Smooth muscle cell (in vitro differentiated cells): ENCODE results near the gene RIOK1. TPM values are rescaled to one million over a fixed set of nuclear protein-coding genes. Genes with fewer than 3 reads are reported as not detected.
A peak's percentile ranks its signal among the peaks of the same experiment; 100 is the strongest.

Experiments
- DNase-seq: peaks from one replicate; lab custom pipeline; 2025; ENCODE audit not compliant: unreplicated experiment; lab: John Stamatoyannopoulos, UW
- H2AFZ ChIP-seq: fragments of 200-600 bp; sonication (generic); 2 replicates; pipeline ENCODE4 v1.6.0; 2016; ENCODE audit warnings: antibody characterized with exemption, low read depth, mild to moderate bottlenecking
- H3F3A ChIP-seq: fragments of 200-600 bp; sonication (generic); 2 replicates; pipeline ENCODE4 v1.6.0; 2017; ENCODE audit warnings: antibody characterized with exemption, low read depth
- H3K27ac ChIP-seq: fragments of 200-600 bp; sonication (generic); 2 replicates; pipeline ENCODE4 v1.5.1; 2016; ENCODE audit warnings: low read depth, mild to moderate bottlenecking
- H3K27me3 ChIP-seq: fragments of 200-600 bp; sonication (generic); 2 replicates; pipeline ENCODE4 v1.6.1; 2016; ENCODE audit warnings: low read depth, mild to moderate bottlenecking
- H3K36me3 ChIP-seq: fragments of 200-600 bp; sonication (generic); 2 replicates; pipeline ENCODE4 v1.5.1; 2016; ENCODE audit warnings: low read depth
- H3K4me1 ChIP-seq: fragments of 200-600 bp; sonication (generic); 2 replicates; pipeline ENCODE4 v1.5.1; 2016; ENCODE audit warnings: low read depth
- H3K4me2 ChIP-seq: fragments of 200-600 bp; sonication (generic); 2 replicates; pipeline ENCODE4 v1.6.0; 2016; ENCODE audit warnings: mild to moderate bottlenecking
- H3K4me3 ChIP-seq: fragments of 200-600 bp; sonication (generic); 2 replicates; pipeline ENCODE4 v1.5.1; 2016; ENCODE audit warnings: mild to moderate bottlenecking
- H3K79me2 ChIP-seq: fragments of 200-600 bp; sonication (generic); 2 replicates; pipeline ENCODE4 v1.6.0; 2016; ENCODE audit warnings: low read depth, mild to moderate bottlenecking
- H3K9ac ChIP-seq: fragments of 200-600 bp; sonication (generic); 2 replicates; pipeline ENCODE4 v1.6.0; 2016; ENCODE audit warnings: low read depth
- H3K9me3 ChIP-seq: fragments of 200-600 bp; sonication (generic); replicated peaks from 2 replicates; pipeline ENCODE4 v1.5.1; 2016; ENCODE audit warnings: low read depth
- H4K20me1 ChIP-seq: fragments of 200-600 bp; sonication (generic); 2 replicates; pipeline ENCODE4 v1.6.0; 2016; ENCODE audit warnings: low read depth
- CTCF ChIP-seq: fragments of 200-600 bp; sonication (generic); IDR thresholded peaks from 2 replicates; pipeline ENCODE4 v1.5.1; 2017; ENCODE audit warnings: borderline replicate concordance, mild to moderate bottlenecking, antibody characterized with exemption; ENCODE audit not compliant: insufficient read depth, poor library complexity, severe bottlenecking
- WGBS: methylation state at CpG from one replicate; pipeline ENCODE4 v1.1.7; 2016; ENCODE audit warnings: low lambda C conversion rate; 5-methylcytosine and 5-hydroxymethylcytosine counted together
- polyA plus RNA-seq: library from polyadenylated mRNA; unstranded; fragments of >200 nt; fragmentation: Nextera tagmentation; extraction: Ambion mirVana; gene quantifications from 2 replicates; pipeline ENCODE4 v1.2.1, GENCODE V29; 2016
- total RNA-seq: library from RNA; depleted of rRNA; stranded (reverse); fragments of >200 nt; gene quantifications from 2 replicates; pipeline ENCODE4 v1.2.3, GENCODE V29; 2014

Gene RIOK1
- total and polyA plus RNA-seq, 2 experiments from 2014 or later, result 12.4 TPM

GRCh38 chr6:7440476-7440875 is 50.9 kb downstream of the RIOK1 start:
- no peaks in the 10 kb centered on the region for H3K9me3 ChIP-seq
- no peak overlapping the region for H3K27ac ChIP-seq
- TF ChIP-seq CTCF, result no peak
- H4K20me1 ChIP-seq, result no peaks in the 10 kb centered on the region
- no peak overlapping the region for H3K9ac ChIP-seq
- H3K79me2 ChIP-seq, result no peaks in the 10 kb centered on the region
- H3K36me3 ChIP-seq, result no peaks in the 10 kb centered on the region
- peak overlapping the region; percentile 4 for H3K4me2 ChIP-seq
- DNase-seq, result no peak
- H3K4me1 ChIP-seq, result peaks cover 2% of the 10 kb centered on the region
- whole genome bisulfite sequencing, result 41% methylated on average over 6 of the region's 6 CpGs
- H3K4me3 ChIP-seq, result no peak overlapping the region
- no peaks in the 10 kb centered on the region for H3F3A ChIP-seq
- no peak overlapping the region for H2AFZ ChIP-seq
- no peaks in the 10 kb centered on the region for H3K27me3 ChIP-seq

GRCh38 chr6:7441048-7441775 is 51.6 kb downstream of the RIOK1 start:
- Histone ChIP-seq H3K4me2 (peak overlapping the region; percentile 4), H3K4me3 (no peak overlapping the region), H3K27ac (no peak overlapping the region), H3K27me3 (no peaks in the 10 kb centered on the region), H3K4me1 (peaks cover 6% of the 10 kb centered on the region), H3F3A (no peaks in the 10 kb centered on the region), H3K79me2 (no peaks in the 10 kb centered on the region), H3K9me3 (no peaks in the 10 kb centered on the region), H2AFZ (no peak overlapping the region), H4K20me1 (no peaks in the 10 kb centered on the region), H3K36me3 (no peaks in the 10 kb centered on the region), H3K9ac (no peak overlapping the region)
- WGBS, result 88% methylated on average over 40 of the region's 40 CpGs
- TF ChIP-seq CTCF, result no peak
- no peak for DNase-seq

DNA sequence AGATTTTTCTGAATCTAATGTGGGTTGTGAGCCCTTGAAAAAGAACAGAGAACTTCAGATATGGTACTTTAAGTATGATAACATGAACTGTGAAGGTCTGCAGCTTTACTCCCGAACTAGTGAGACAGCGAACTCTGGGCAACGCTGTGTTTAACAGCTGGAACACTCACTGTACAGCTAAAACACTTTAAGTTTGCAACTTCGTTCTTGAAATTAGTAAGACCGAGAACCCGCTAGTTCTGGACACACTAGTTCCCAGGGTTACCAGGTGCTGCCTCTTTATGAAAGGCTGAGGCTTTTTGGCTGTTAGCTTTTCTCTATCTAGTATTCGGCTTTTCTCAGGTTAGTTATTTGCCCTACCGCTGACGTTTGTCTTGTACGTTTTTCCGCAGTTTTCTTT is 52.9 kb downstream of the RIOK1 start:
- TF ChIP-seq CTCF, result no peak
- no peak overlapping the region for H2AFZ ChIP-seq
- 95% methylated on average over 11 of the region's 11 CpGs for WGBS

DNA sequence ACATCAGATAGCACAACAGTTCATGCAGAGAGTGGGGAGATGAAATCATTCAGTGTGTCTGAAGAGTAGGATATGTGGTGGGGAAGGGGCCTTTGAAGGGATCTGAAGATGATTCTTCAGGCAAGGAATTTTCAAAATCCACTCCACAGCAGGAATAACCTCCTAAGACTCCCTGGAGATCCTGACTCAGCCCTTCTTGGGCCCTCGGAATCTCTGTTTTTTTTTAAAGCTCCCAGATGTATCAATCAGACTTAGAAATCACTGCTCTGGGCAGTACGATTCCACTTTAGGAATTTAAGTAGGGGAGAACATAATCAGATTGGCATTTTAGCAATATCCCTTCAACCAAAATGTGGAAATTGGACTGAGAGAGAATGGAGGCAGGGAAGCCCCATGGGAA is 55.5 kb downstream of the RIOK1 start:
- no peak for TF ChIP-seq CTCF
- no peak overlapping the region for H3K4me3 ChIP-seq
- no peak overlapping the region for H3K4me2 ChIP-seq
- H3K27ac ChIP-seq, result peak overlapping the region; percentile 80
- 21% methylated on average over 2 of the region's 2 CpGs for WGBS
- H3K36me3 ChIP-seq, result no peaks in the 10 kb centered on the region
- H4K20me1 ChIP-seq, result no peaks in the 10 kb centered on the region
- H3K9me3 ChIP-seq, result no peaks in the 10 kb centered on the region
- H2AFZ ChIP-seq, result peak overlapping the region; percentile 7
- no peak overlapping the region for H3K9ac ChIP-seq
- H3K79me2 ChIP-seq, result no peaks in the 10 kb centered on the region
- DNase-seq, result no peak
- H3K27me3 ChIP-seq, result no peaks in the 10 kb centered on the region
- no peaks in the 10 kb centered on the region for H3F3A ChIP-seq
- H3K4me1 ChIP-seq, result peaks cover 15% of the 10 kb centered on the region

More for the DNA sequence above, 52.9 kb downstream of the RIOK1 start:
- peaks cover 15% of the 10 kb centered on the region for H3K4me1 ChIP-seq
- no peaks in the 10 kb centered on the region for H3K9me3 ChIP-seq
- no peaks in the 10 kb centered on the region for H3K79me2 ChIP-seq
- no peak overlapping the region for H3K27ac ChIP-seq
- no peak overlapping the region for H3K4me2 ChIP-seq
- H4K20me1 ChIP-seq, result no peaks in the 10 kb centered on the region
- no peaks in the 10 kb centered on the region for H3K36me3 ChIP-seq
- H3K4me3 ChIP-seq, result no peak overlapping the region
- H3K9ac ChIP-seq, result no peak overlapping the region
- DNase-seq, result no peak
- no peaks in the 10 kb centered on the region for H3F3A ChIP-seq
- no peaks in the 10 kb centered on the region for H3K27me3 ChIP-seq
